Measurements from ENCODE around the gene CLEC3B. TPM values are rescaled to one million over a fixed set of nuclear protein-coding genes. Genes with fewer than 3 reads are reported as not detected.
"Not testable (repeated sequence)": the region's sequence is repeated elsewhere in the genome, so short reads cannot be mapped to it uniquely, and the experiment has no call there.

CLEC3B gene
- total RNA-seq, 1 experiment from 2014 or later: not detected

- DNase-seq (ENCODE audit: low read depth): no peak
Observed at GRCh38 chr3:45066109-45066801, 40.2 kb downstream of the CLEC3B start.

- DNase-seq (ENCODE audit: low read depth): no peak
Observed at GRCh38 chr3:45067486-45067885, 41.4 kb downstream of the CLEC3B start.

DNA sequence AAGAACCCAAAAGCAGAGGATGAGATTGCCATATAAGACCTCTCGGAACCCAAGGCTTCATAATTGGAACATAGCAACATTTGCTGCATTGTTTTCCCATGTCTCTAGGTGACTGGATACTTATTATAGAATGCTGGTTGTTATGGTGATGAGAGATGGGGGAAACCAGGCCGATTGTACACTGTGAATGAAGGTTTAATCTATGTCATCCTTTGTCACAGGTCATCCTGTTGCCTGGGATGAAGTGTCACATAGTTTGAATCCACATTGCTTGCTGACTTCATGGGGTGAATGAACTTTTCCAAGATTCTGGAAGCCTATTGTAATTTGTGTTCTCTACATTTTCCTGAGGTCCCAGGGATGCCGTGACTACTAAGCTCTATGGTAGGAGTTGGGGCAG is 41.8 kb downstream of the CLEC3B start:
- DNase-seq (ENCODE audit: low read depth): no peak

- no peak for DNase-seq (ENCODE audit: low read depth)
Observed at GRCh38 chr3:45071075-45071474, 45.0 kb downstream of the CLEC3B start.

DNA sequence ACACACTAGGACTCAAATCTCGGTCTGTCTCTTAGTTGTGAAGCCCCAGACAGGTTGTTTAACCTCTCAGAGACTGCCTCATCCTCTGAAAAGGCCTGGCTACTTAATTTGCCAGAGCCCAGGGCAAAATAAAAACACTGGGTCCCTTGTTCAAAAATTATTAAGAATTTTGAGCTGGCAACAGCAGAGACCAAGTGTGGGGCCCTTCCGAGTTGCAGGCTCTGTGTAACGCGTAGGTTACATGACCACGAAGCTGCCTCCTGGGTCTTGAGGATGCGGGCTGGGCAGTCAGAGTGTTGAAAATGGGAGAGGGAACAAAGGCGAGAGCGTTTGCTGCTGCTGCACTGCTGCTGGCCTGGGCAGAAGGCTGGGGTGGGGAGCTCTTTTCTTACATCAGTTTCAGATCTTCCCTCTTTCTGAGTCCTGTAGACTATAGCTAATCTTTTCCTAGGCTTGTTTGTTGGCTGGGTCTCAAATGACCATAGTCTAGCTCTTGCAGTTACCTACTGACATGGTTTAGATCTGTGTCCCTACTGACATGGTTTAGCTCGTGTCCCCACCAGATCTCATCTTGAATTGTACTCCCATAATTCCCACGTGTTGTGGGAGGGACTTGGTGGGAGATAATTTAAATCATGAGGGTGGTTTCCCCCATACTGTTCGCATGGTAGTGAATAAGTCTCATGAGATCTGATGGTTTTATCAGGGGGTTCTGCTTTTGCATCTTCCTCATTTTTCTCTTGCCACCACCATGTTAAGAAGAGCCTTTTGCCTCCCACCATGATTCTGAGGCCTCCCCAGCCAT is 49.9 kb downstream of the CLEC3B start:
- DNase-seq (ENCODE audit: low read depth): no peak

DNA sequence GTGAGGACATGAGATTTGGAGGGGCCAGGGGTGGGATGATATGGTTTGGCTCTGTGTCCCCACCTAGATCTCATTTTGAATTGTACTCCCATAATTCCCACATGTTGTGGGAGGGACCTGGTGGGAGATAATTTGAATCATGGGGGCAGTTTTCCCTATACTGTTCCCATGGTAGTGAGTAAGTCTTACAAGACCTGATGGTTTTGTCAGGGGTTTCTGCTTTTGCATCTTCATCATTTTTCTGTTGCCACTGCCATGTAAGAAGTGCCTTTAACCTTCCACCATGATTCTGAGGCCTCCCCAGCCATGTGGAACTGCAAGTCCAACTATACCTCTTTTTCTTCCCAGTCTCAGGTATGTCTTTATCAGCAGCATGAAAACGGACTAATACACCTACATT is 52.2 kb downstream of the CLEC3B start:
- not testable (repeated sequence) for DNase-seq (ENCODE audit: low read depth)

DNA sequence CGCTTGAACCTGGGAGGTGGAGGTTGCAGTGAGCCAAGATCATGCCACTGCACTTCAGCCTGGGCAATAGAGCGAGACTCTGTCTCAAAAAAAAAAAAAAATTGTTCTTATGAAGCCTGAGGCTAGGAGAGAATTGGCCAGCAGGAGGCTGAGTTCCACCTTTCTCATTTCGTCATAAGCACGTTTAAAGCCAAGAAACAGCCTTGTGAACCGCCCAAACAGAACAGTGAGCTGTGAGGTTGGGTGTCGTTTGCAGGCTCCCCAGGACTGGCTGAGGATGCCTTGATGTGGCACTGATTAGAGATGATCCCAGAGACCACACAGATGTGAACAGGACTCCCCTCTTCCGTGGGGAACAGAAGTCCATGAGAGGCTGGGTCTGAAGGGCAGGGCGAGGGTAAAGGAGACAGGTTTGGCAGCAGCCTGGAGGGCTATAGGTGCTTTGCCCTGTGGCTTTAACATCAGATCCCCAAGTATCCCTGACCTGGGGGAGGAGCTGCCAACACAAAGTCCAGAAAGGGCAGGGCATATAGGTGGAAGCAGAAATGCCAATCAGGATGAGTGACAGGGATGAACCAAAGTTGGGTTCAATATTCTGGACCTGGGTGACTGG is 52.9 kb downstream of the CLEC3B start:
- DNase-seq (ENCODE audit: low read depth): no peak

- DNase-seq (ENCODE audit: low read depth): no peak
Observed at GRCh38 chr3:45079715-45080114, 53.6 kb downstream of the CLEC3B start.

DNA sequence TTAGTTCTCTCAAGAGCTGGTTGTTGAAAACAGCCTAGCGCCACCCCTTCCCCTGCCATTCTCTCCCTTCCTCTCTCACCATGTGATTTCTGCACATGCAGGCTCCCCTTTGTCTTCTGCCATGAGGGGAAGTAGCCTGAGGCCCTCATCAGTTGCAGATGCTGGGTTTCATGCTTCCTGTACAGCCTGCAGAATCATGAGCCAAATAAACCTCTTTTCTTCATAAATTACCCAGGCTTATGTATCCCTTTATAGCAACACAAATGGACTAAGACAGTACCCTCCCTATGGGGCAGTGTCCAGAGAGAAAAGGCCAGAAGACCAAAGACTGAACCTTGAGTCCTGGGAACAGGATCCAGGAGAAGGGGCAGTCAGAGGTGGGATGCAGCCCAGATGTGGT is 54.7 kb downstream of the CLEC3B start:
- DNase-seq (ENCODE audit: low read depth): no peak

GRCh38 chr3:45081506-45082141 is 55.5 kb downstream of the CLEC3B start:
- DNase-seq (ENCODE audit: low read depth): no peak

- DNase-seq (ENCODE audit: low read depth): no peak
Observed at GRCh38 chr3:45082142-45082538, 56.0 kb downstream of the CLEC3B start.

GRCh38 chr3:45083023-45083422 is 56.9 kb downstream of the CLEC3B start:
- no peak for DNase-seq (ENCODE audit: low read depth)

DNA sequence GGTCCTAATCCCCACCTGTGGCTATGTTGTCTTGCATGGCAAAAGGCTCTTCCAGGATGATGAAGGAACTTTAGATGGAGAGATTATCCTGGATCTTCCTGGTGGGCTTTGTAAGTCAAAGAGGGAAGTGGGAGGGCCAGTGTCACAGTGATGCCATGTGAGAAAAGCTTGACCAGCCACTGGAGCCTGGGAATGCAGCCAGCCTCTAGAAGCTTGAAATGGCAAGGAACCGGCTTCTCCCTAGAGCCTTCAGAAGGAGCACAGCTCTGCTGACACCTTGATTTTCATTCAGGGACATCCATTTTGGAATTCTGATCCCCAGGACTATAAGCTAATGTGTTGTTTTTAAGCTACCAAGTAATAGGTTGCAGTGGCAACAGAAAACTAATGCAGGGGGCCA is 58.3 kb downstream of the CLEC3B start:
- DNase-seq (ENCODE audit: low read depth): no peak

GRCh38 chr3:45084820-45085816 is 59.0 kb downstream of the CLEC3B start:
- DNase-seq (ENCODE audit: low read depth): peak; percentile 91

Other genes starting within 250 kb of the CLEC3B start
- gene TMEM42, start 164.4 kb upstream of the CLEC3B start, total RNA-seq (2014; rRNA removed; shearing (Covaris generic)): 8.5 and 11.6 TPM in 2 replicates
- 0.17 and 0.51 TPM in 2 replicates for gene TGM4, start 151.7 kb upstream of the CLEC3B start, total RNA-seq (2014; rRNA removed; shearing (Covaris generic))
- gene ZDHHC3, start 50.1 kb upstream of the CLEC3B start, total RNA-seq (2014; rRNA removed; shearing (Covaris generic)): 41.8 and 45.4 TPM in 2 replicates
- gene EXOSC7, start 50.1 kb upstream of the CLEC3B start, total RNA-seq (2014; rRNA removed; shearing (Covaris generic)): 84.0 and 85.5 TPM in 2 replicates
- gene CDCP1, start 120.1 kb downstream of the CLEC3B start, total RNA-seq (2014; rRNA removed; shearing (Covaris generic)): 12.9 and 20.6 TPM in 2 replicates
- gene TMEM158, start 200.0 kb downstream of the CLEC3B start, total RNA-seq (2014; rRNA removed; shearing (Covaris generic)): 3.6 and 4.9 TPM in 2 replicates

Data from Daoy (cell line).